Loucy (cell line): Measurements from ENCODE around the gene HS3ST3B1.

Experiments used
- H2AFZ ChIP-seq: fragments of 200-600 bp; sonication (generic); 2 replicates; pipeline ENCODE4 v1.6.0; 2016; ENCODE audit warnings: antibody characterized with exemption, mild to moderate bottlenecking, low read length, moderate library complexity
- H3F3A ChIP-seq: fragments of 200-600 bp; 2 replicates; pipeline ENCODE4 v1.6.0; 2016; ENCODE audit warnings: antibody characterized with exemption, low read depth, mild to moderate bottlenecking
- H3K27me3 ChIP-seq: fragments of 200-600 bp; sonication (generic); 2 replicates; pipeline ENCODE4 v1.6.1; 2014; ENCODE audit warnings: low read length, mild to moderate bottlenecking; ENCODE audit not compliant: insufficient read depth, poor library complexity, severe bottlenecking
- H3K36me3 ChIP-seq: fragments of 200-600 bp; sonication (generic); 2 replicates; pipeline ENCODE4 v1.6.1; 2016; ENCODE audit warnings: low read length; ENCODE audit not compliant: insufficient read depth
- H3K4me1 ChIP-seq: fragments of 200-600 bp; sonication (generic); 2 replicates; pipeline ENCODE4 v1.5.1; 2014; ENCODE audit warnings: low read length, mild to moderate bottlenecking; ENCODE audit not compliant: insufficient read depth, poor library complexity, severe bottlenecking
- H3K4me2 ChIP-seq: fragments of 200-600 bp; sonication (generic); 2 replicates; pipeline ENCODE4 v1.6.0; 2014; ENCODE audit warnings: antibody characterized with exemption, low read length, low read depth, mild to moderate bottlenecking; ENCODE audit not compliant: poor library complexity, severe bottlenecking
- H3K4me3 ChIP-seq: fragments of 200-600 bp; sonication (generic); 2 replicates; pipeline ENCODE4 v1.5.1; 2014; ENCODE audit warnings: low read length, mild to moderate bottlenecking, mixed read lengths; ENCODE audit not compliant: poor library complexity, severe bottlenecking
- H3K79me2 ChIP-seq: fragments of 200-600 bp; sonication (generic); 2 replicates; pipeline ENCODE4 v1.6.1; 2014; ENCODE audit warnings: low read length; ENCODE audit not compliant: insufficient read depth
- H3K9ac ChIP-seq: fragments of 200-600 bp; sonication (generic); 2 replicates; pipeline ENCODE4 v1.6.0; 2014; ENCODE audit warnings: mild to moderate bottlenecking, low read depth, low read length, moderate library complexity; ENCODE audit not compliant: poor library complexity, severe bottlenecking
- H3K9me2 ChIP-seq: fragments of 200-600 bp; sonication (generic); replicated peaks from 2 replicates; pipeline ENCODE4 v1.6.1; 2016; ENCODE audit warnings: low read depth, low read length, mixed read lengths
- H3K9me3 ChIP-seq: fragments of 200-600 bp; sonication (generic); 2 replicates; pipeline ENCODE4 v1.6.1; 2014; ENCODE audit warnings: mild to moderate bottlenecking, antibody characterized with exemption, low read length, low read depth; ENCODE audit not compliant: insufficient read depth
- H4K20me1 ChIP-seq: fragments of 200-600 bp; sonication (generic); 2 replicates; pipeline ENCODE4 v1.6.0; 2014; ENCODE audit warnings: antibody characterized with exemption, low read length, mild to moderate bottlenecking; ENCODE audit not compliant: insufficient read depth, poor library complexity, severe bottlenecking
- CTCF ChIP-seq: fragments of 200-600 bp; sonication (generic); conservative IDR thresholded peaks from 2 replicates; pipeline ENCODE4 v1.5.1; 2014; ENCODE audit warnings: mild to moderate bottlenecking, antibody characterized with exemption, low read length
- EZH2phosphoT487 ChIP-seq: fragments of 200-600 bp; IDR thresholded peaks from 2 replicates; pipeline ENCODE4 v1.6.1; 2018; ENCODE audit warnings: antibody characterized with exemption, mild to moderate bottlenecking, moderate library complexity, borderline replicate concordance

Gene HS3ST3B1

GRCh38 chr17:14381606-14382005 is 80.7 kb downstream of the HS3ST3B1 start:
- H3K36me3 ChIP-seq, result no peaks in the 10 kb centered on the region
- no peak overlapping the region for H3K4me3 ChIP-seq
- no peaks in the 10 kb centered on the region for H3K27me3 ChIP-seq
- no peak overlapping the region for H3K4me2 ChIP-seq
- H3K4me1 ChIP-seq, result no peaks in the 10 kb centered on the region
- no peaks in the 10 kb centered on the region for H3K9me2 ChIP-seq
- no peaks in the 10 kb centered on the region; the same call in 1 of the 2 replicates for H3K9me3 ChIP-seq
- no peak overlapping the region for H2AFZ ChIP-seq
- H3K9ac ChIP-seq, result no peak overlapping the region
- TF ChIP-seq CTCF (no peak), EZH2phosphoT487 (no peak)
- no peaks in the 10 kb centered on the region for H3F3A ChIP-seq
- H4K20me1 ChIP-seq, result no peaks in the 10 kb centered on the region
- H3K79me2 ChIP-seq, result no peaks in the 10 kb centered on the region

GRCh38 chr17:14387036-14387435 is 86.2 kb downstream of the HS3ST3B1 start:
- Histone ChIP-seq H3K9me2 (no peaks in the 10 kb centered on the region), H3K79me2 (no peaks in the 10 kb centered on the region)

GRCh38 chr17:14389681-14390080 is 88.8 kb downstream of the HS3ST3B1 start:
- Histone ChIP-seq H3K9ac (no peak overlapping the region), H3K4me3 (no peak overlapping the region), H4K20me1 (no peaks in the 10 kb centered on the region), H3K27me3 (no peaks in the 10 kb centered on the region), H3F3A (no peaks in the 10 kb centered on the region), H2AFZ (no peak overlapping the region), H3K9me2 (no peaks in the 10 kb centered on the region), H3K36me3 (no peaks in the 10 kb centered on the region), H3K9me3 (no peaks in the 10 kb centered on the region; the same call in 1 of the 2 replicates), H3K4me2 (no peak overlapping the region), H3K79me2 (no peaks in the 10 kb centered on the region), H3K4me1 (no peaks in the 10 kb centered on the region)
- TF ChIP-seq EZH2phosphoT487 (no peak), CTCF (no peak)

More at GRCh38 chr17:14387036-14387435, 86.2 kb downstream of the HS3ST3B1 start:
- TF ChIP-seq CTCF, result no peak
- TF ChIP-seq EZH2phosphoT487, result no peak
- Histone ChIP-seq H3K4me2 (no peak overlapping the region), H3K27me3 (no peaks in the 10 kb centered on the region), H3K4me1 (no peaks in the 10 kb centered on the region), H3F3A (no peaks in the 10 kb centered on the region), H3K9me3 (no peaks in the 10 kb centered on the region; the same call in 1 of the 2 replicates), H3K4me3 (no peak overlapping the region), H3K9ac (no peak overlapping the region), H4K20me1 (no peaks in the 10 kb centered on the region), H3K36me3 (no peaks in the 10 kb centered on the region), H2AFZ (no peak overlapping the region)
